HG02870 (cell line): ENCODE results near the gene MSRB1.
"Not testable (repeated sequence)": the region's sequence is repeated elsewhere in the genome, so short reads cannot be mapped to it uniquely, and the experiment has no call there.

Experiments
- ATAC-seq: cut with Tn5 transposase; IDR thresholded peaks from one replicate; pipeline ENCODE4 v1.9.1; 2021; ENCODE audit warnings: mild to moderate bottlenecking, moderate library complexity; ENCODE audit not compliant: unreplicated experiment

MSRB1 gene

GRCh38 chr16:1941162-1942046 is 1.6 kb downstream of the MSRB1 start:
- ATAC-seq, result no peak

GRCh38 chr16:1940273-1941161 is 2.5 kb downstream of the MSRB1 start:
- no peak for ATAC-seq

- not testable (repeated sequence) for ATAC-seq
These were observed 3.2 kb downstream of the MSRB1 start for GRCh38 chr16:1939833-1940232.

- no peak for ATAC-seq
These were observed 4.1 kb downstream of the MSRB1 start for GRCh38 chr16:1938910-1939309.

GRCh38 chr16:1938316-1938715 is 4.7 kb downstream of the MSRB1 start:
- no peak for ATAC-seq

GRCh38 chr16:1936945-1937479 is 6.0 kb downstream of the MSRB1 start:
- ATAC-seq, result no peak

- no peak for ATAC-seq
These were observed 9.8 kb downstream of the MSRB1 start for GRCh38 chr16:1933097-1933661.

GRCh38 chr16:1932050-1933028 is 10.7 kb downstream of the MSRB1 start:
- no peak for ATAC-seq

GRCh38 chr16:1930338-1930720 is 12.7 kb downstream of the MSRB1 start:
- no peak for ATAC-seq

GRCh38 chr16:1929578-1930337 is 13.2 kb downstream of the MSRB1 start:
- ATAC-seq, result no peak

- ATAC-seq, result no peak
These were observed 13.9 kb downstream of the MSRB1 start for GRCh38 chr16:1929105-1929504.

- ATAC-seq, result no peak
These were observed 16.7 kb downstream of the MSRB1 start for GRCh38 chr16:1926271-1926670.

- ATAC-seq, result no peak
These were observed 18.9 kb downstream of the MSRB1 start for GRCh38 chr16:1924095-1924494.

- ATAC-seq, result no peak
These were observed 19.5 kb downstream of the MSRB1 start for GRCh38 chr16:1923299-1924034.

GRCh38 chr16:1922357-1922756 is 20.6 kb downstream of the MSRB1 start:
- ATAC-seq, result no peak

- ATAC-seq, result no peak
These were observed 22.2 kb downstream of the MSRB1 start for GRCh38 chr16:1920727-1921171.

- not testable (repeated sequence) for ATAC-seq
These were observed 22.9 kb downstream of the MSRB1 start for GRCh38 chr16:1920122-1920521.

- no peak for ATAC-seq
These were observed 23.5 kb downstream of the MSRB1 start for GRCh38 chr16:1919327-1919998.
